HL-60 (cell line): Measurements from ENCODE around the gene CCL18.
"Not testable (repeated sequence)": the region's sequence is repeated elsewhere in the genome, so short reads cannot be mapped to it uniquely, and the experiment has no call there.

Experiments
- DNase-seq, 2 experiments: peaks; one replicate each; pipeline ENCODE4 v3.0.0-alpha.2; 2010 to 2020; ENCODE audit warnings: low read depth in 1 of 2, low spot score in 1 of 2
- H3K27ac ChIP-seq: fragments of 250-450 bp; sonication (Bioruptor Pico); replicated peaks from 2 replicates; pipeline ENCODE4 v1.5.1; 2020; ENCODE audit warnings: mild to moderate bottlenecking, moderate library complexity
- H3K27me3 ChIP-seq: fragments of 250-450 bp; sonication (Bioruptor Pico); 2 replicates; pipeline ENCODE4 v1.5.1; 2021; ENCODE audit warnings: mild to moderate bottlenecking, moderate library complexity; ENCODE audit not compliant: insufficient read depth, poor library complexity, severe bottlenecking
- H3K4me3 ChIP-seq: replicated peaks from 2 replicates; pipeline ENCODE4 v1.5.1; 2011; ENCODE audit warnings: mild to moderate bottlenecking, control low read depth, low read length; ENCODE audit not compliant: insufficient read depth
- CTCF ChIP-seq: IDR thresholded peaks from one replicate; pipeline ENCODE4 v1.5.1; 2011; ENCODE audit warnings: low read length, control low read depth, inconsistent platforms; ENCODE audit not compliant: insufficient read depth
- GABPA ChIP-seq: IDR thresholded peaks from 2 replicates; pipeline ENCODE4 v1.6.1; 2012; ENCODE audit warnings: low read depth
- POLR2AphosphoS5 ChIP-seq: IDR thresholded peaks from 2 replicates; pipeline ENCODE4 v1.6.1; 2012; ENCODE audit warnings: low read depth
- REST ChIP-seq: IDR thresholded peaks from 2 replicates; pipeline ENCODE4 v1.6.1; 2012; ENCODE audit warnings: low read depth; ENCODE audit not compliant: insufficient replicate concordance
- SPI1 ChIP-seq: IDR thresholded peaks from 2 replicates; pipeline ENCODE4 v1.6.1; 2012; ENCODE audit warnings: low read depth, mild to moderate bottlenecking, borderline replicate concordance

The CCL18 gene

GRCh38 chr17:36074365-36074764 is 10.3 kb downstream of the CCL18 start:
- Histone ChIP-seq H3K27me3 (no peaks in the 10 kb centered on the region), H3K4me3 (no peak overlapping the region), H3K27ac (no peak overlapping the region)
- no peak for DNase-seq
- TF ChIP-seq REST: no peak
- no peak for TF ChIP-seq GABPA
- TF ChIP-seq POLR2AphosphoS5: no peak
- no peak for TF ChIP-seq CTCF
- TF ChIP-seq SPI1: no peak

- H3K27ac ChIP-seq: peak overlapping the region; percentile 95
- not testable (repeated sequence) for H3K4me3 ChIP-seq, H3K27me3 ChIP-seq, DNase-seq
Observed at GRCh38 chr17:36081681-36082471, 17.8 kb downstream of the CCL18 start.

- H3K27ac ChIP-seq: peak overlapping the region; percentile 95
- H3K27me3 ChIP-seq, H3K4me3 ChIP-seq: not testable (repeated sequence)
- peak; percentile 97 to 99 for DNase-seq
- TF ChIP-seq POLR2AphosphoS5 (peak; percentile 80), GABPA (peak; percentile 90), SPI1 (peak; percentile 63; the same call in 1 of the 2 replicates)
Observed at GRCh38 chr17:36082482-36083120, 18.5 kb downstream of the CCL18 start.

GRCh38 chr17:36083691-36084090 is 19.6 kb downstream of the CCL18 start:
- H3K4me3 ChIP-seq, H3K27me3 ChIP-seq, DNase-seq: not testable (repeated sequence)
- peak overlapping the region; percentile 95 for H3K27ac ChIP-seq

- DNase-seq: peak; percentile 75 to 87
Observed at GRCh38 chr17:36085765-36086164, 21.7 kb downstream of the CCL18 start.

More at GRCh38 chr17:36085765-36086164, 21.7 kb downstream of the CCL18 start:
- Histone ChIP-seq H3K4me3 (no peak overlapping the region), H3K27me3 (no peaks in the 10 kb centered on the region), H3K27ac (peak overlapping the region; percentile 57)
- TF ChIP-seq GABPA (peak; percentile 29; the same call in 1 of the 2 replicates), CTCF (no peak), SPI1 (peak; percentile 76; the same call in 1 of the 2 replicates), POLR2AphosphoS5 (peak; percentile 51)
